Neural cell (in vitro differentiated cells): ENCODE data around the gene GABRG3.

Experiments
- CTCF ChIP-seq: fragments of 450-650 bp; IDR thresholded peaks from 2 replicates; pipeline ENCODE4 v1.5.1; 2014; ENCODE audit warnings: antibody characterized with exemption, mild to moderate bottlenecking, moderate library complexity; ENCODE audit not compliant: poor library complexity, severe bottlenecking
- SMC3 ChIP-seq: fragments of 450-650 bp; conservative IDR thresholded peaks from 2 replicates; pipeline ENCODE4 v1.6.1; 2014; ENCODE audit warnings: antibody characterized with exemption, mild to moderate bottlenecking, moderate library complexity; ENCODE audit not compliant: poor library complexity

- TF ChIP-seq SMC3 (no peak), CTCF (no peak)
Observed at GRCh38 chr15:27088584-27089232, 117.7 kb downstream of the GABRG3 start.
